H1 (cell line): ENCODE results near the gene PARP16. TPM values are rescaled to one million over a fixed set of nuclear protein-coding genes. Genes with fewer than 3 reads are reported as not detected.

Experiments used
- CTCF ChIA-PET: fragments of 300-600 bp; sonication (Branson Sonifier 250); formaldehyde crosslinking; loops from one replicate; lab custom pipeline; 2021; ENCODE audit not compliant: partially characterized antibody; lab: Charles Lee
- POLR2A ChIA-PET: fragments of 300-600 bp; sonication (Branson Sonifier 250); formaldehyde crosslinking; loops from one replicate; lab custom pipeline; 2021; ENCODE audit warnings: inconsistent platforms; ENCODE audit not compliant: partially characterized antibody; lab: Charles Lee
- DNase-seq, 2 experiments: peaks; one replicate each; pipeline versions ENCODE4 v3.0.0 to v3.0.0-alpha.2; 2010 to 2022; ENCODE audit warnings: low spot score in 2 of 2, low read depth in 1 of 2, mixed read lengths in 1 of 2
- FAIRE-seq: peaks from 2 replicates; lab custom pipeline; 2011; peaks lifted over from hg19 to GRCh38; lab: Jason Lieb, UNC
- H2AFZ ChIP-seq: 2 replicates; pipeline ENCODE4 v1.8.1; 2012; ENCODE audit warnings: low read length, inconsistent platforms
- H2AK5ac ChIP-seq: 2 replicates; pipeline ENCODE4 v1.6.1; 2013; ENCODE audit warnings: low read depth, low read length
- H2BK120ac ChIP-seq: replicated peaks from 2 replicates; pipeline ENCODE3; 2013; ENCODE audit warnings: low read depth, low read length, inconsistent platforms
- H2BK12ac ChIP-seq: 2 replicates; pipeline ENCODE4 v1.6.1; 2013; ENCODE audit warnings: low read depth, low read length
- H2BK15ac ChIP-seq: 2 replicates; pipeline ENCODE4 v1.6.1; 2013; ENCODE audit warnings: low read length
- H2BK20ac ChIP-seq: 2 replicates; pipeline ENCODE4 v1.6.1; 2013; ENCODE audit warnings: low read length
- H2BK5ac ChIP-seq: 2 replicates; pipeline ENCODE4 v1.6.1; 2013; ENCODE audit warnings: low read depth, low read length
- H3K14ac ChIP-seq: 2 replicates; pipeline ENCODE4 v1.6.1; 2013; ENCODE audit warnings: inconsistent platforms; ENCODE audit not compliant: insufficient read length
- H3K18ac ChIP-seq: 2 replicates; pipeline ENCODE4 v1.6.1; 2013; ENCODE audit warnings: low read length; ENCODE audit errors: extremely low read depth
- H3K23ac ChIP-seq: 2 replicates; pipeline ENCODE4 v1.6.1; 2013; ENCODE audit warnings: inconsistent platforms; ENCODE audit not compliant: insufficient read length
- H3K23me2 ChIP-seq: 2 replicates; pipeline ENCODE4 v1.6.1; 2013; ENCODE audit warnings: low read depth, low read length
- H3K27ac ChIP-seq: 2 replicates; pipeline ENCODE4 v1.6.1; 2011; ENCODE audit warnings: low read depth, low read length, inconsistent platforms
- H3K27me3 ChIP-seq, 4 experiments: replicated peaks in 1 of 4; 1 replicate in 1 of 4; 2 replicates in 3 of 4; pipeline versions ENCODE4 v1.6.1 to v1.8.1; 2011 to 2013; ENCODE audit warnings: low read length in 3 of 4, mild to moderate bottlenecking in 3 of 4, inconsistent platforms in 2 of 4, mixed read lengths in 2 of 4, moderate library complexity in 1 of 4; ENCODE audit not compliant: control insufficient read depth in 3 of 4, insufficient read depth in 3 of 4; ENCODE audit errors: extremely low read depth in 1 of 4
- H3K36me3 ChIP-seq, 4 experiments: 2 replicates each; pipeline versions ENCODE4 v1.6.1 to v1.8.1; 2011 to 2013; ENCODE audit warnings: mild to moderate bottlenecking in 4 of 4, low read length in 3 of 4, moderate library complexity in 2 of 4, control low read depth in 1 of 4, inconsistent platforms in 1 of 4; ENCODE audit not compliant: insufficient read depth in 4 of 4, control insufficient read depth in 2 of 4
- H3K4ac ChIP-seq: replicated peaks from 2 replicates; pipeline ENCODE3; 2013; ENCODE audit warnings: low read length, low read depth, mixed read lengths, inconsistent platforms; ENCODE audit not compliant: insufficient read length
- H3K4me1 ChIP-seq, 4 experiments: replicated peaks in 1 of 4; 1 replicate in 1 of 4; 2 replicates in 3 of 4; pipeline versions ENCODE4 v1.6.1 to v1.8.1; 2011 to 2013; ENCODE audit warnings: low read length in 3 of 4, inconsistent platforms in 2 of 4, mixed read lengths in 1 of 4; ENCODE audit not compliant: insufficient read depth in 4 of 4, control insufficient read depth in 3 of 4
- H3K4me2 ChIP-seq, 2 experiments: 2 replicates each; pipeline versions ENCODE4 v1.6.1 to v1.8.1; 2011 to 2013; ENCODE audit warnings: low read depth in 2 of 2, low read length in 2 of 2, control low read depth in 1 of 2, inconsistent platforms in 1 of 2, mild to moderate bottlenecking in 1 of 2; ENCODE audit not compliant: insufficient read depth in 1 of 2
- H3K4me3 ChIP-seq, 4 experiments: fragments of 200-600, 300-600 bp in 1 of 4; sonication (generic), shearing (Covaris generic), sonication (Bioruptor Twin) in 1 of 4; 2 replicates each; pipeline versions ENCODE4 v1.5.1 to v1.8.1; 2011 to 2016; ENCODE audit warnings: low read length in 4 of 4, low read depth in 3 of 4, control low read depth in 2 of 4, inconsistent platforms in 2 of 4, mild to moderate bottlenecking in 2 of 4, mixed read lengths in 1 of 4, moderate library complexity in 1 of 4; ENCODE audit not compliant: insufficient read depth in 2 of 4; ENCODE audit errors: extremely low read depth in 1 of 4
- H3K56ac ChIP-seq: replicated peaks from 2 replicates; pipeline ENCODE3; 2013; ENCODE audit warnings: low read depth, mild to moderate bottlenecking, mixed read lengths, low read length, inconsistent platforms; ENCODE audit not compliant: insufficient read length
- H3K79me1 ChIP-seq: 2 replicates; pipeline ENCODE4 v1.6.1; 2013; ENCODE audit warnings: low read depth, low read length, control low read depth
- H3K79me2 ChIP-seq, 2 experiments: 2 replicates each; pipeline versions ENCODE4 v1.6.1 to v1.8.1; 2012 to 2013; ENCODE audit warnings: low read length in 2 of 2, mild to moderate bottlenecking in 2 of 2, inconsistent platforms in 1 of 2; ENCODE audit not compliant: insufficient read depth in 2 of 2, control insufficient read depth in 1 of 2
- H3K9ac ChIP-seq, 4 experiments: replicated peaks in 1 of 4; 1 replicate in 1 of 4; 2 replicates in 3 of 4; pipeline versions ENCODE4 v1.6.1 to v1.8.1; 2011 to 2013; ENCODE audit warnings: low read depth in 3 of 4, low read length in 3 of 4, control low read depth in 2 of 4, mild to moderate bottlenecking in 2 of 4, moderate library complexity in 2 of 4, inconsistent platforms in 1 of 4; ENCODE audit errors: extremely low read depth in 1 of 4
- H3K9me3 ChIP-seq, 2 experiments: 2 replicates each; pipeline versions ENCODE4 v1.6.1 to v1.8.1; 2012 to 2013; ENCODE audit warnings: mild to moderate bottlenecking in 2 of 2, moderate library complexity in 2 of 2, control low read depth in 1 of 2, inconsistent platforms in 1 of 2, low read depth in 1 of 2, low read length in 1 of 2, mixed read lengths in 1 of 2; ENCODE audit not compliant: insufficient read depth in 2 of 2
- H4K20me1 ChIP-seq, 2 experiments: replicated peaks in 1 of 2; 2 replicates each; pipeline versions ENCODE3 to v1.8.1; 2011 to 2013; ENCODE audit warnings: inconsistent platforms in 2 of 2, low read length in 2 of 2, mild to moderate bottlenecking in 1 of 2; ENCODE audit not compliant: insufficient read depth in 2 of 2, control insufficient read depth in 1 of 2
- H4K5ac ChIP-seq: 2 replicates; pipeline ENCODE4 v1.6.1; 2013; ENCODE audit warnings: low read length, low read depth, mixed read lengths, inconsistent platforms; ENCODE audit not compliant: insufficient read length
- H4K8ac ChIP-seq: 2 replicates; pipeline ENCODE4 v1.8.0; 2013; ENCODE audit warnings: mild to moderate bottlenecking, moderate library complexity, low read length, inconsistent platforms; ENCODE audit not compliant: insufficient read depth; ENCODE audit errors: extremely low read depth
- H4K91ac ChIP-seq: replicated peaks from 2 replicates; pipeline ENCODE3; 2013; ENCODE audit warnings: low read length, mixed read lengths, inconsistent platforms; ENCODE audit not compliant: insufficient read length
- BRCA1 ChIP-seq: IDR thresholded peaks from 2 replicates; pipeline ENCODE4 v1.6.1; 2012; ENCODE audit warnings: low read depth, low read length, improper control_type of control experiment
- CEBPB ChIP-seq: IDR thresholded peaks from 2 replicates; pipeline ENCODE4 v1.6.1; 2012; ENCODE audit warnings: low read depth, low read length
- CHD2 ChIP-seq: IDR thresholded peaks from 2 replicates; pipeline ENCODE4 v1.6.1; 2012; ENCODE audit warnings: low read length, improper control_type of control experiment
- CTCF ChIP-seq, 3 experiments: IDR thresholded peaks; 1 replicate in 2 of 3; 2 replicates in 1 of 3; pipeline versions ENCODE4 v1.5.1 to v1.6.1; 2011; ENCODE audit warnings: low read length in 3 of 3, mild to moderate bottlenecking in 3 of 3, inconsistent platforms in 2 of 3, low read depth in 1 of 3, moderate library complexity in 1 of 3; ENCODE audit not compliant: insufficient read depth in 1 of 3; ENCODE audit errors: control extremely low read depth in 1 of 3
- NRF1 ChIP-seq: IDR thresholded peaks from 2 replicates; pipeline ENCODE4 v1.6.1; 2011; ENCODE audit warnings: mild to moderate bottlenecking, low read depth, low read length, improper control_type of control experiment
- SIN3A ChIP-seq, 2 experiments: IDR thresholded peaks in 1 of 2; conservative IDR thresholded peaks in 1 of 2; 2 replicates each; pipeline ENCODE4 v1.6.1; 2011 to 2012; ENCODE audit warnings: low read length in 2 of 2, improper control_type of control experiment in 1 of 2, low read depth in 1 of 2, mild to moderate bottlenecking in 1 of 2
- SP1 ChIP-seq: IDR thresholded peaks from 2 replicates; pipeline ENCODE4 v1.6.1; 2011; ENCODE audit warnings: low read depth, low read length
- WGBS, 2 experiments: shearing (Covaris generic) in 1 of 2; methylation state at CpG; one replicate each; pipeline versions ENCODE4 v1.1.6 to v1.1.7; 2013 to 2015; ENCODE audit warnings: low lambda C conversion rate in 2 of 2, mixed read lengths in 2 of 2, inconsistent platforms in 1 of 2, low coverage in 1 of 2, missing lambda C conversion rate in 1 of 2; ENCODE audit not compliant: insufficient replicate concordance in 2 of 2, insufficient coverage in 1 of 2, insufficient read length in 1 of 2; ENCODE audit errors: extremely low coverage in 1 of 2, missing lambda C conversion rate in 1 of 2; 5-methylcytosine and 5-hydroxymethylcytosine counted together
- polyA plus RNA-seq, 7 experiments: library from polyadenylated mRNA; depleted of rRNA in 3 of 7; stranded (reverse) in 5 of 7; unstranded in 2 of 7; fragments of >200 nt in 5 of 7; fragments of 200-250 nt in 2 of 7; gene quantifications; 1 replicate in 5 of 7; 2 replicates in 1 of 7; 4 replicates in 1 of 7; pipeline versions ENCODE4 v1.2.1 to v1.2.3, GENCODE V29; 2011 to 2013; ENCODE audit warnings: missing spikeins in 2 of 7, mixed read lengths in 2 of 7
- total RNA-seq: library from RNA; stranded (reverse); fragmentation: NEBNext Ultra II Directional; extraction: Animal tissue kit (Norgen Biotek cat#: 25700); gene quantifications from 2 replicates; pipeline ENCODE4 v1.2.1, GENCODE V29; 2021

PARP16 gene
- total and polyA plus RNA-seq, 2 of the 8 experiments (the other 6 are each of a cell fraction or from before 2014, with no cell fraction given), result 3.7 to 5.0 TPM

- Histone ChIP-seq H2AFZ (no peak overlapping the region), H2BK12ac (no peak overlapping the region), H3K4ac (no peak overlapping the region), H4K5ac (no peak overlapping the region), H3K4me3 (no peak overlapping the region), H2BK20ac (no peak overlapping the region), H2BK5ac (no peak overlapping the region), H3K4me1 (no peaks in the 10 kb centered on the region), H2BK120ac (no peak overlapping the region), H4K8ac (no peak overlapping the region), H3K18ac (no peak overlapping the region), H3K27ac (no peak overlapping the region), H3K79me2 (no peaks in the 10 kb centered on the region), H3K9ac (no peak overlapping the region), H4K20me1 (no peaks in the 10 kb centered on the region), H3K79me1 (no peaks in the 10 kb centered on the region), H4K91ac (no peak overlapping the region), H2AK5ac (no peak overlapping the region), H3K23me2 (no peaks in the 10 kb centered on the region), H3K27me3 (no peaks in the 10 kb centered on the region), H3K56ac (no peak overlapping the region), H3K4me2 (no peak overlapping the region), H3K36me3 (no peaks in the 10 kb centered on the region), H3K23ac (no peak overlapping the region), H3K14ac (no peak overlapping the region), H2BK15ac (no peak overlapping the region), H3K9me3 (no peaks in the 10 kb centered on the region)
- FAIRE-seq, result no peak
- CTCF ChIA-PET, result interaction anchor here (0.7 to 1.2 kb wide), 3 partner anchors 22 to 43 kb away, joined by 3 to 5 read pairs (median 3); partner anchors contain the start of gene CILP
- TF ChIP-seq SP1, result no peak
- no peak for TF ChIP-seq NRF1
- no peak for TF ChIP-seq BRCA1
- TF ChIP-seq SIN3A (conservative IDR thresholded peaks at IDR 0.05 in 1 of 2, IDR thresholded peaks at IDR 0.05 in 1 of 2; ENCODE audit: low read depth in 1 of 2, low read length in 2 of 2), result no peak
- TF ChIP-seq CTCF (IDR thresholded peaks at IDR 0.05; ENCODE audit: control extremely low read depth in 1 of 3, insufficient read depth in 1 of 3, low read depth in 1 of 3, low read length in 3 of 3), result no peak
- TF ChIP-seq CEBPB, result peak; percentile 60; the same call in 1 of the 2 replicates
- no peak for TF ChIP-seq CHD2
- POLR2A ChIA-PET, result no interaction called here
- WGBS, 2 experiments, result 95% methylated on average over 5 of the region's 5 CpGs; no CpG with 5 or more reads in 1 of the 2 experiments
- DNase-seq, result no peak
These were observed 53.0 kb downstream of the PARP16 start for GRCh38 chr15:65233696-65234095.
